PFSK-1 (cell line): ENCODE data around the gene SERINC3. TPM values are rescaled to one million over a fixed set of nuclear protein-coding genes. Genes with fewer than 3 reads are reported as not detected.

Experiments
- FOXP2 ChIP-seq: optimal IDR thresholded peaks from 2 replicates; pipeline ENCODE3; 2011; ENCODE audit warnings: borderline replicate concordance, control low read depth, inconsistent platforms; ENCODE audit not compliant: insufficient read depth; ENCODE audit errors: extremely low read length, extremely low read depth
- POLR2AphosphoS5 ChIP-seq: IDR thresholded peaks from 2 replicates; pipeline ENCODE4 v1.6.1; 2012; ENCODE audit warnings: low read depth, mild to moderate bottlenecking, control low read depth, low read length, moderate library complexity
- REST ChIP-seq, 2 experiments: IDR thresholded peaks; 2 replicates each; pipeline versions ENCODE4 v1.6.1 to v1.8.0; 2011 to 2012; ENCODE audit warnings: low read depth in 2 of 2, low read length in 2 of 2, control low read depth in 1 of 2, inconsistent platforms in 1 of 2, mild to moderate bottlenecking in 1 of 2, moderate library complexity in 1 of 2; ENCODE audit not compliant: insufficient read depth in 1 of 2
- SIN3A ChIP-seq: IDR thresholded peaks from 2 replicates; pipeline ENCODE4 v1.6.1; 2012; ENCODE audit warnings: mild to moderate bottlenecking, low read length, moderate library complexity, borderline replicate concordance; ENCODE audit not compliant: insufficient read depth
- TAF1 ChIP-seq: IDR thresholded peaks from 2 replicates; pipeline ENCODE4 v1.6.1; 2012; ENCODE audit warnings: low read length, control low read depth, borderline replicate concordance; ENCODE audit not compliant: insufficient read depth
- polyA plus RNA-seq: library from polyadenylated mRNA; unstranded; fragments of >200 nt; gene quantifications from one replicate; pipeline ENCODE4 v1.2.1, GENCODE V29; 2012; ENCODE audit warnings: low read depth, missing spikeins; ENCODE audit not compliant: insufficient read length

SERINC3 gene
- 40.4 TPM for polyA plus RNA-seq

GRCh38 chr20:44521484-44522481 lies at the start of gene SERINC3:
Gene SERINC3 (minus strand): TSS chr20:44522070. CDS start chr20:44521951, 119 bp downstream.
- TF ChIP-seq REST (IDR thresholded peaks at IDR 0.05; ENCODE audit: insufficient read depth in 1 of 2, low read depth in 2 of 2, low read length in 2 of 2) (no peak), POLR2AphosphoS5 (peak; percentile 81), FOXP2 (peak; percentile 86), SIN3A (no peak), TAF1 (peak; percentile 71; the same call in 1 of the 2 replicates)

GRCh38 chr20:44571362-44571988 lies 49.6 kb upstream of the SERINC3 start:
- TF ChIP-seq SIN3A (no peak), FOXP2 (no peak), REST (IDR thresholded peaks at IDR 0.05; ENCODE audit: insufficient read depth in 1 of 2, low read depth in 2 of 2, low read length in 2 of 2) (no peak), POLR2AphosphoS5 (no peak), TAF1 (no peak)

GRCh38 chr20:44570367-44570766 lies 48.5 kb upstream of the SERINC3 start:
- TF ChIP-seq POLR2AphosphoS5 (no peak), REST (IDR thresholded peaks at IDR 0.05; ENCODE audit: insufficient read depth in 1 of 2, low read depth in 2 of 2, low read length in 2 of 2) (no peak), TAF1 (no peak)

GRCh38 chr20:44566811-44567210 lies 44.9 kb upstream of the SERINC3 start:
- TF ChIP-seq SIN3A (no peak), TAF1 (no peak), POLR2AphosphoS5 (no peak), FOXP2 (no peak), REST (IDR thresholded peaks at IDR 0.05; ENCODE audit: insufficient read depth in 1 of 2, low read depth in 2 of 2, low read length in 2 of 2) (no peak)
